SK-N-SH treated with all-trans-retinoic acid at 6 μM for 48 hours (cell line): Measurements from ENCODE around the gene FER.

Source experiments
- ATAC-seq: fragments of 200-7000 bp; cut with Tn5 transposase; 3 replicates; pipeline ENCODE4 v1.9.1; 2020; ENCODE audit warnings: mild to moderate bottlenecking, moderate library complexity
- ARNTL ChIP-seq: fragments of 450-650 bp; formaldehyde crosslinking; IDR thresholded peaks from 2 replicates; pipeline ENCODE4 v1.5.0; 2020; ENCODE audit warnings: low read depth, mild to moderate bottlenecking, moderate library complexity, borderline replicate concordance
- BACH2 ChIP-seq: fragments of 250-450 bp; sonication (Bioruptor Pico); IDR thresholded peaks from 2 replicates; pipeline ENCODE4 v1.9.0; 2021; ENCODE audit warnings: mild to moderate bottlenecking, borderline replicate concordance
- CSDC2 ChIP-seq: fragments of 250-450 bp; sonication (Bioruptor Pico); IDR thresholded peaks from 2 replicates; pipeline ENCODE4 v1.5.0; 2020; ENCODE audit warnings: mild to moderate bottlenecking, moderate library complexity
- CSRNP3 ChIP-seq: fragments of 250-450 bp; sonication (Bioruptor Pico); IDR thresholded peaks from 2 replicates; pipeline ENCODE4 v1.5.1; 2021; ENCODE audit warnings: mild to moderate bottlenecking, moderate library complexity
- ESRRG ChIP-seq: fragments of 250-450 bp; sonication (Bioruptor Pico); IDR thresholded peaks from 2 replicates; pipeline ENCODE4 v1.6.1; 2021; ENCODE audit warnings: mild to moderate bottlenecking
- GLIS3 ChIP-seq: fragments of 250-450 bp; sonication (Bioruptor Pico); IDR thresholded peaks from 2 replicates; pipeline ENCODE4 v1.5.0; 2020; ENCODE audit warnings: mild to moderate bottlenecking, moderate library complexity
- ISL1 ChIP-seq: fragments of 250-450 bp; sonication (Bioruptor Pico); IDR thresholded peaks from 2 replicates; pipeline ENCODE4 v2.1.2; 2022; ENCODE audit warnings: mild to moderate bottlenecking, moderate library complexity
- PATZ1 ChIP-seq: fragments of 250-450 bp; sonication (Bioruptor Pico); IDR thresholded peaks from 2 replicates; pipeline ENCODE4 v1.8.0; 2020; ENCODE audit warnings: mild to moderate bottlenecking, moderate library complexity, borderline replicate concordance
- POU6F1 ChIP-seq: fragments of 250-450 bp; sonication (Bioruptor Pico); IDR thresholded peaks from 2 replicates; pipeline ENCODE4 v1.8.0; 2021; ENCODE audit warnings: low read depth, mild to moderate bottlenecking, moderate library complexity, borderline replicate concordance
- PPARA ChIP-seq: fragments of 250-450 bp; sonication (Bioruptor Pico); IDR thresholded peaks from 2 replicates; pipeline ENCODE4 v1.5.0; 2020; ENCODE audit warnings: mild to moderate bottlenecking, borderline replicate concordance
- RARB ChIP-seq: fragments of 250-450 bp; sonication (Bioruptor Pico); IDR thresholded peaks from 2 replicates; pipeline ENCODE4 v1.8.0; 2021; ENCODE audit warnings: mild to moderate bottlenecking, moderate library complexity
- SNAI2 ChIP-seq: fragments of 250-450 bp; sonication (Bioruptor Pico); IDR thresholded peaks from 2 replicates; pipeline ENCODE4 v1.5.0; 2020; ENCODE audit warnings: mild to moderate bottlenecking, moderate library complexity
- TCF4 ChIP-seq: fragments of 250-450 bp; sonication (Bioruptor Pico); IDR thresholded peaks from 2 replicates; pipeline ENCODE4 v1.8.0; 2021; ENCODE audit warnings: mild to moderate bottlenecking, moderate library complexity, borderline replicate concordance
- TOX ChIP-seq: fragments of 250-450 bp; sonication (Bioruptor Pico); IDR thresholded peaks from 2 replicates; pipeline ENCODE4 v1.8.0; 2021; ENCODE audit warnings: mild to moderate bottlenecking, moderate library complexity, borderline replicate concordance
- TSHZ2 ChIP-seq: fragments of 250-450 bp; sonication (Bioruptor Pico); IDR thresholded peaks from 2 replicates; pipeline ENCODE4 v1.5.0; 2020; ENCODE audit warnings: mild to moderate bottlenecking, moderate library complexity
- ZC3H10 ChIP-seq: fragments of 250-450 bp; sonication (Bioruptor Pico); IDR thresholded peaks from 2 replicates; pipeline ENCODE4 v1.5.1; 2021; ENCODE audit warnings: mild to moderate bottlenecking, moderate library complexity
- ZFP3 ChIP-seq: fragments of 250-450 bp; sonication (Bioruptor Pico); IDR thresholded peaks from 2 replicates; pipeline ENCODE4 v1.5.0; 2020; ENCODE audit warnings: mild to moderate bottlenecking, moderate library complexity
- ZFP30 ChIP-seq: fragments of 450-650 bp; formaldehyde crosslinking; IDR thresholded peaks from 2 replicates; pipeline ENCODE4 v1.5.0; 2022; ENCODE audit warnings: mild to moderate bottlenecking, moderate library complexity
- ZNF565 ChIP-seq: fragments of 450-650 bp; formaldehyde crosslinking; conservative IDR thresholded peaks from 2 replicates; pipeline ENCODE4 v1.5.0; 2020; ENCODE audit warnings: low read depth, mild to moderate bottlenecking, moderate library complexity
- ZNF8 ChIP-seq: fragments of 450-650 bp; formaldehyde crosslinking; IDR thresholded peaks from 2 replicates; pipeline ENCODE4 v1.5.0; 2020; ENCODE audit warnings: mild to moderate bottlenecking, moderate library complexity

FER gene

GRCh38 chr5:108910627-108911026 is 162.9 kb downstream of the FER start:
- no peak for TF ChIP-seq ZFP30
- TF ChIP-seq ZNF565 (CRISPR knock-in tag) = no peak
- TF ChIP-seq POU6F1 (CRISPR knock-in tag) = no peak
- no peak for TF ChIP-seq BACH2 (CRISPR knock-in tag)
- TF ChIP-seq TOX (CRISPR knock-in tag) = no peak
- TF ChIP-seq SNAI2 (CRISPR knock-in tag) = no peak
- no peak for TF ChIP-seq CSRNP3
- TF ChIP-seq PPARA (CRISPR knock-in tag) = no peak
- no peak for TF ChIP-seq ZFP3
- TF ChIP-seq, all 23 proteins: peak for 0
- ATAC-seq = no peak

- no peak for ATAC-seq
- TF ChIP-seq ZFP30 (no peak), GLIS3 (no peak), RARB (CRISPR knock-in tag) (no peak), ESRRG (no peak), ZNF8 (CRISPR knock-in tag) (no peak), SNAI2 (CRISPR knock-in tag) (no peak), PPARA (CRISPR knock-in tag) (no peak), ZC3H10 (CRISPR knock-in tag) (no peak), TCF4 (CRISPR knock-in tag) (no peak), CSRNP3 (no peak), POU6F1 (CRISPR knock-in tag) (no peak), ARNTL (CRISPR knock-in tag) (no peak), ZNF565 (CRISPR knock-in tag) (no peak), CSDC2 (CRISPR knock-in tag) (no peak)
Measured at GRCh38 chr5:108911055-108911454, 163.4 kb downstream of the FER start.

GRCh38 chr5:108917596-108917995 is 169.9 kb downstream of the FER start:
- no peak for ATAC-seq
- TF ChIP-seq TSHZ2 (CRISPR knock-in tag) = no peak

- no peak for ATAC-seq
- no peak for TF ChIP-seq SNAI2 (CRISPR knock-in tag)
- TF ChIP-seq TCF4 (CRISPR knock-in tag) = no peak
- TF ChIP-seq ZFP30 = no peak
- TF ChIP-seq ZFP3 = no peak
- TF ChIP-seq CSDC2 (CRISPR knock-in tag) = no peak
- no peak for TF ChIP-seq TSHZ2 (CRISPR knock-in tag)
- TF ChIP-seq ZNF565 (CRISPR knock-in tag) = no peak
- no peak for TF ChIP-seq PATZ1 (CRISPR knock-in tag)
- TF ChIP-seq ISL1 (CRISPR knock-in tag) = no peak
- TF ChIP-seq ZNF8 (CRISPR knock-in tag) = no peak
- TF ChIP-seq TOX (CRISPR knock-in tag) = no peak
Measured at GRCh38 chr5:108919591-108920326, 172.1 kb downstream of the FER start.
